DLD1 (cell line): Measurements from ENCODE around the gene ZMYND12.
"Not testable (repeated sequence)": the region's sequence is repeated elsewhere in the genome, so short reads cannot be mapped to it uniquely, and the experiment has no call there.

Experiments
- in situ Hi-C: cut with HindIII; loops from 2 replicates; pipeline ENCODE4 v1.10.0; 2017; ENCODE audit warnings: low sequenced_read_pairs

ZMYND12 gene, protein sequence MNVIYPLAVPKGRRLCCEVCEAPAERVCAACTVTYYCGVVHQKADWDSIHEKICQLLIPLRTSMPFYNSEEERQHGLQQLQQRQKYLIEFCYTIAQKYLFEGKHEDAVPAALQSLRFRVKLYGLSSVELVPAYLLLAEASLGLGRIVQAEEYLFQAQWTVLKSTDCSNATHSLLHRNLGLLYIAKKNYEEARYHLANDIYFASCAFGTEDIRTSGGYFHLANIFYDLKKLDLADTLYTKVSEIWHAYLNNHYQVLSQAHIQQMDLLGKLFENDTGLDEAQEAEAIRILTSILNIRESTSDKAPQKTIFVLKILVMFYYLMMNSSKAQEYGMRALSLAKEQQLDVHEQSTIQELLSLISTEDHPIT

GRCh38 chr1:42456010-42456753, at the start of gene ZMYND12, which contains the start of gene PPCS:
TSS of gene ZMYND12 (minus strand) at chr1:42456022. CDS start at chr1:42455997, 25 bp downstream.
TSS of gene PPCS (plus strand) at chr1:42456543. CDS start at chr1:42456566, 23 bp downstream.
- in situ Hi-C loops, result no loop called here

- in situ Hi-C loops, result no loop called here
Measured at GRCh38 chr1:42504535-42505128, 48.8 kb upstream of the ZMYND12 start.

- in situ Hi-C loops, result not testable (repeated sequence)
Measured at GRCh38 chr1:42502031-42502430, 46.2 kb upstream of the ZMYND12 start.

DNA sequence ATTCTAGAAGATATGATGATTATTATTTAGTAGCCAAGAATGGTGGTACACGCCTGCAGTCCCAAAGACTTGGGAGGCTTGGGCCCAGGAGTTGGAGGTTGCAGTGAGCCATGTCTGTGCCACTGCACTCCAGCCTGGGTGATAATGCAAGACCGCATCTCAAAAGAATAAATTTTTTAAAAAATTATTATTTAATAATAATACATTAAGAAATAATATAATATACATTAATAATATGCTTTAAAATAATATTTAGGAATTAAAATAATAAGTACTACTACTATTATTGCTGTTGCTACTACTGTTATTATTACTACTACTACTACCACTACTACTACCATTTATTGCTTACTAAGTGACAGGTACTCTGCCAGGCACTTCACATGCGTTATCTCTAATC, 34.4 kb upstream of the ZMYND12 start:
- in situ Hi-C loops, result no loop called here

GRCh38 chr1:42484382-42484781, 28.6 kb upstream of the ZMYND12 start:
- in situ Hi-C loops, result no loop called here

GRCh38 chr1:42482635-42483153, 26.9 kb upstream of the ZMYND12 start:
- in situ Hi-C loops, result no loop called here

GRCh38 chr1:42480921-42481320, 25.1 kb upstream of the ZMYND12 start:
- in situ Hi-C loops, result no loop called here

DNA sequence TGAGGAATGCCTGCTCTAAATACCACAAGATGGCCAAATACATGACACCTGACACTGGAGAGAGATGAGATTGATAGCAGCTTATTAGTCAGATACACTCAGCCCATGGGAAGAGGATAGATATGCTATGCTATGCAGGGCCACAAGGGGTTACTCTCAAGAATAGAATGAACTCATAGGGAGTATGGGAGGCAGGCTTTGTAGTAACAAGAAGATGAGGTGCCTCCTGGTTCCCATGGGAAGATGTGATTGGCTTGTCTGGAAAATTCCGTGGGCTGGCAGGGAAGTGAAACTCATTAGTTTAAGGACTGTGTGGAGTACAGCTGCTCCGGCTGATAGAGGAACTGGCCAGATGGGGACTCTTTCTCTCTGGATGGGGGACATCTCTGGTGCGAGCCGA, 23.8 kb upstream of the ZMYND12 start:
- in situ Hi-C loops, result no loop called here

GRCh38 chr1:42477775-42478174, 22.0 kb upstream of the ZMYND12 start:
- in situ Hi-C loops, result no loop called here

DNA sequence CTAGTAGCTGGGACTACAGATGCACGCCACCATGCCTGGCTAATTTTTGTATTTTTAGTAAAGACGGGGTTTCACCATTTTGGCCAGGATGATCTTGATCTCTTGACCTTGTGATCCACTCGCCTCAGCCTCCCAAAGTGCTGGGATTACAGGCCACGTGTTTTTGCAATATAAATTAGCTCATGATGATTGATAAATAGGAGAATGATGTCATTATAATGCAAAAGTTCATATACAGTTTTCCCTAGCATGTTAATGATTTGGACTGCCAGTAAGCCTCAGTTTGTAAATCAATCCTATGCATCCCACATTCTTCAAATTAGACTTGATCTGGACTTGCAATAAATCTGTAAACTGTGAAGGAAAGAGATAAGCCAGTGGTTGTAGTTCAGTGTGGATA, 21.5 kb upstream of the ZMYND12 start:
- in situ Hi-C loops, result not testable (repeated sequence)

- in situ Hi-C loops, result no loop called here
Measured at GRCh38 chr1:42476605-42477004, 20.8 kb upstream of the ZMYND12 start.

DNA sequence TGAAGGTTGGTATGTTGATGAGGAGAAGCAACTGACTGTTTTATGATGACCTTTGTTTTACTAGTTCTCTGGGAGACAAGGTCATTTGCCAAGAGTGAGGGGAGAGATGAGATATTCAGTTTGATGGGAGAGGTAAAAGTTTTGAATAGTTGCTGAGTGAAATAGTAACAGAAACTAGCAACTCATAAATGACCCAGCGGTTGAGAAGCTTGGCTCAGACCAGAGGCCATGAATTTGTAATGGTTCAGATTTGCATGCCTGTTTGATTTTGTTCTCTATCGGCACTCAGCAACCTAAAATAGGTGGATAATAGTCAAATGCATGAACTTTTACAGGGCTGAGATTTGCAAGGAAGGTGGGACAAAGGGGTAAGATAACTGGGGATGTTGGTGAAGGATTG, 13.9 kb upstream of the ZMYND12 start:
- in situ Hi-C loops, result no loop called here

GRCh38 chr1:42466030-42466429, 10.2 kb upstream of the ZMYND12 start:
- in situ Hi-C loops, result no loop called here

DNA sequence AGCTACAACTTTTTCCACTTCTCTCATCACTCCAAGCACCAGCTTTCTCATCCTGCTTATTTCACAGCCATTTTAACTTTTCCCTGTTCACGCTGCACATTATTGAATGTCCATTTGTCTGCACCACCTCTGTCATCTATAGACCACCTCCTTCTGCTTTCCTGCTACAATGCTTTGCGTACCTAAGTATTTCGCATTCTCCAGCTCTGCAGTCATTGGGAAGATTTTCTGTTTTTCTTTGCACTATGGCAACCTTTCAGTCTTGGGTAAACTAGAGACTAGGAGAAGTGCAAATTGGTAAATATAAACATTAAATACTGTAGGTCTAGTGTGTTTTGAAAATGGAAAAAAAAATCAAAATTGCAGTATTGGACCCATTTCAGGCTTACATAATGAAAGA, 8.1 kb upstream of the ZMYND12 start:
- in situ Hi-C loops, result no loop called here

GRCh38 chr1:42462828-42463763, 7.3 kb upstream of the ZMYND12 start, which contains the start of gene CCDC30:
TSS of gene CCDC30 (plus strand) at chr1:42463286. CDS start at chr1:42480552, 17,266 bp downstream.
- in situ Hi-C loops, result no loop called here

DNA sequence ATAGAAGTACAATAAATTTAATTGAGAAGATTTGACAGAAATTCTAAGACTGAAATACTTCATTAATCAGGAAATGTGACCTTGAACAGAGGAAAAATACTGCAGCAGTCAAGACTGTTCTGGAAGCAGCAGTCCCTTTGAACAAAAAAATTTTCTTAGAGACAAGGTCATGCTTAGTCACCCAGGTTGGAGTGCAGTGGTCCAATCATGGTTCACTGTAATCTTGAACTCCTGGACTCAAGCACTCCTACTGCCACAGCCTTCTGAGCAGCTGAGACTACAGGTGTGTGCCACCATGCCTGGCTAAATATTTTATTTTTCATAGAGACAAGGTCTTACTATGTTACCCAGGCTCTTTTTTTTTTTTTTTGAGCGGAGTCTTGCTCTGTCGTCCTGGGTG, 5.4 kb upstream of the ZMYND12 start:
- in situ Hi-C loops, result no loop called here

DNA sequence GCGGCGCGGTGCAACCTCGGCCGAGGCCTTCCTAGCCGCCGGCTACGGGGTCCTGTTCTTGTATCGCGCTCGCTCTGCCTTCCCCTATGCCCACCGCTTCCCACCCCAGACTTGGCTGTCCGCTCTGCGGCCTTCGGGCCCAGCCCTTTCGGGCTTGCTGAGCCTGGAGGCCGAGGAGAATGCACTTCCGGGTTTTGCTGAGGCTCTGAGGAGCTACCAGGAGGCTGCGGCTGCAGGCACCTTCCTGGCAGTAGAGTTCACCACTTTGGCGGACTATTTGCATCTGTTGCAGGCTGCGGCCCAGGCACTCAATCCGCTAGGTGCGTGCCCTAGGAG, 900 bp upstream of the ZMYND12 start:
- in situ Hi-C loops, result no loop called here

DNA sequence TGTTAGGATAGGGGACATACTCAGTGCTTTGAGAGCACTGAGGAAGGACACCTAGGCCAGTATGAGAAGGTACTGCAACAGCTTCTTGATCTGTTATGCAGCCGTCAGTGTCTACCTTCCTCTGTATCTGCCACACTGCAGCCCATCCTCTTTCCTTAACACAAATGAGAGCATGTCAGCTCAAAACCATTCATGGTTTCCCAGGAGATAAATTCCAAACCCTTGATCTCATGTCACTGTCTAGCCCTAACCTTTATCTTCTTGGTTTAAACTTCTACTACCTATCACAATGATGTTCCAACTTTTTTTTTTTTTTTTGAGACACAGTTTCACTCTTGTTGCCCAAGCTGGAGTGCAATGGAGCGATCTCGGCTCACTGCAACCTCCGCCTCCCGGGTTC, 1.4 kb downstream of the ZMYND12 start:
- in situ Hi-C loops, result no loop called here

GRCh38 chr1:42453386-42453785, 2.4 kb downstream of the ZMYND12 start:
- in situ Hi-C loops, result no loop called here

- in situ Hi-C loops, result no loop called here
Measured at GRCh38 chr1:42450061-42450460, 5.8 kb downstream of the ZMYND12 start.
